ENCODE results near the gene LSP1. TPM values are rescaled to one million over a fixed set of nuclear protein-coding genes. Genes with fewer than 3 reads are reported as not detected.

LSP1 gene
- total and polyA plus RNA-seq, 2 of the 4 experiments (the other 2 are of a cell fraction) = not detected

DNA sequence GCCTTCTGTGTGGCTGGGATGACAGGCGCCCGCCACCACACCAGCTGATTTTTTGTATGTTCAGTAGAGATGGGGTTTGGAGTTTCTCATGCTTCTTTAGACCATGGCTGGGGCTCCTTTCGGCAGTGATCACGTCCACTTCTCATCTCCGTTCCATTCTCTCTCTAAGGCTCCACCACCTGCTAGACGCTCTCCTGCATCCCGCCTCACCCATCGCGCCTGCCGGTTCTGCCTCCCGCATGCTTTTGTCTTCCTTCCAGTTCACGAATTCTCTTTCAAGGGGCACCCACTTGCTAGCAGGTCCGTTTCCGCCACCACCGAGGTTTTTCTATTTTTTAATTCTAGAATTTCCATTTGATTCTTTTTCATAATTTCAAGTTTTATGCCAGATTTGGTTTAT is 40.1 kb upstream of the LSP1 start:
- H4K91ac ChIP-seq (ENCODE audit: insufficient read depth, low read depth, low read length) = no peak overlapping the region
- no peak overlapping the region for H3K27ac ChIP-seq (ENCODE audit: insufficient read depth, low read length)
- WGBS, 2 experiments (ENCODE audit: extremely low coverage in 2 of 2, insufficient read length in 1 of 2) = 88% methylated on average over 4 of the region's 15 CpGs; no CpG with 5 or more reads in 1 of the 2 experiments
- no peak overlapping the region for H3K18ac ChIP-seq (ENCODE audit: low read depth, low read length)
- no peak for TF ChIP-seq BHLHE40 (IDR thresholded peaks at IDR 0.05; ENCODE audit: low read depth, low read length)
- TF ChIP-seq RCOR1 (IDR thresholded peaks at IDR 0.05; ENCODE audit: insufficient replicate concordance, low read length) = no peak
- TF ChIP-seq POLR2A (IDR thresholded peaks at IDR 0.05; ENCODE audit: low read depth, low read length) = no peak
- TF ChIP-seq RFX5 (IDR thresholded peaks at IDR 0.05; ENCODE audit: low read depth, low read length) = no peak
- no peak for TF ChIP-seq MXI1 (IDR thresholded peaks at IDR 0.05; ENCODE audit: borderline replicate concordance, low read depth, low read length)
- TF ChIP-seq, protein P1, sequence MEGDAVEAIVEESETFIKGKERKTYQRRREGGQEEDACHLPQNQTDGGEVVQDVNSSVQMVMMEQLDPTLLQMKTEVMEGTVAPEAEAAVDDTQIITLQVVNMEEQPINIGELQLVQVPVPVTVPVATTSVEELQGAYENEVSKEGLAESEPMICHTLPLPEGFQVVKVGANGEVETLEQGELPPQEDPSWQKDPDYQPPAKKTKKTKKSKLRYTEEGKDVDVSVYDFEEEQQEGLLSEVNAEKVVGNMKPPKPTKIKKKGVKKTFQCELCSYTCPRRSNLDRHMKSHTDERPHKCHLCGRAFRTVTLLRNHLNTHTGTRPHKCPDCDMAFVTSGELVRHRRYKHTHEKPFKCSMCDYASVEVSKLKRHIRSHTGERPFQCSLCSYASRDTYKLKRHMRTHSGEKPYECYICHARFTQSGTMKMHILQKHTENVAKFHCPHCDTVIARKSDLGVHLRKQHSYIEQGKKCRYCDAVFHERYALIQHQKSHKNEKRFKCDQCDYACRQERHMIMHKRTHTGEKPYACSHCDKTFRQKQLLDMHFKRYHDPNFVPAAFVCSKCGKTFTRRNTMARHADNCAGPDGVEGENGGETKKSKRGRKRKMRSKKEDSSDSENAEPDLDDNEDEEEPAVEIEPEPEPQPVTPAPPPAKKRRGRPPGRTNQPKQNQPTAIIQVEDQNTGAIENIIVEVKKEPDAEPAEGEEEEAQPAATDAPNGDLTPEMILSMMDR (conservative IDR thresholded peaks at IDR 0.05; ENCODE audit: low read depth, low read length) = no peak
- TF ChIP-seq, protein P2, sequence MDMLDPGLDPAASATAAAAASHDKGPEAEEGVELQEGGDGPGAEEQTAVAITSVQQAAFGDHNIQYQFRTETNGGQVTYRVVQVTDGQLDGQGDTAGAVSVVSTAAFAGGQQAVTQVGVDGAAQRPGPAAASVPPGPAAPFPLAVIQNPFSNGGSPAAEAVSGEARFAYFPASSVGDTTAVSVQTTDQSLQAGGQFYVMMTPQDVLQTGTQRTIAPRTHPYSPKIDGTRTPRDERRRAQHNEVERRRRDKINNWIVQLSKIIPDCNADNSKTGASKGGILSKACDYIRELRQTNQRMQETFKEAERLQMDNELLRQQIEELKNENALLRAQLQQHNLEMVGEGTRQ (IDR thresholded peaks at IDR 0.05; ENCODE audit: low read depth, low read length) = no peak
- TF ChIP-seq SMC3 (IDR thresholded peaks at IDR 0.05; ENCODE audit: low read depth, low read length) = no peak
- no peak for TF ChIP-seq FOS (IDR thresholded peaks at IDR 0.05; ENCODE audit: low read depth, low read length)
- no peak for TF ChIP-seq MAFK (IDR thresholded peaks at IDR 0.05; ENCODE audit: low read depth, low read length)
- no peak overlapping the region for H3K9ac ChIP-seq (ENCODE audit: low read depth, low read length)
- in situ Hi-C loops (cut with MboI; ENCODE audit: low sequenced_read_pairs) (no loop called here), dilution Hi-C loops (cut with HindIII; ENCODE audit: low sequenced_read_pairs, unreplicated experiment) (no loop called here), intact Hi-C loops (cut with micrococcal nuclease) (no loop called here)
- BruUV-seq (replicated peaks) = no TSS peak
- H3K23ac ChIP-seq (ENCODE audit: low read depth, low read length) = no peak overlapping the region
- H3K4ac ChIP-seq (ENCODE audit: low read depth, low read length) = no peak overlapping the region
- no peak overlapping the region for H2BK15ac ChIP-seq (ENCODE audit: low read depth, low read length)
- no peak overlapping the region for H2AFZ ChIP-seq (replicated peaks; ENCODE audit: low read length, poor library complexity)
- no peak overlapping the region for H2AK9ac ChIP-seq (replicated peaks; ENCODE audit: low read depth, low read length, poor library complexity)
- ChIA-PET CTCF (no interaction called here), POLR2A (ENCODE audit: unreplicated experiment) (no interaction called here)
- no peak overlapping the region for H4K5ac ChIP-seq (ENCODE audit: low read depth, low read length)
- H3K9me3 ChIP-seq (ENCODE audit: control insufficient read depth, insufficient read depth, low read length) = peaks cover 11% of the 10 kb centered on the region
- H4K8ac ChIP-seq (ENCODE audit: low read depth in 2 of 2, low read length in 2 of 2) = no peak overlapping the region
- no peak overlapping the region for H3K56ac ChIP-seq (ENCODE audit: extremely low read depth, insufficient read depth, low read length)
- ATAC-seq (ENCODE audit: low read depth) (no peak), DNase-seq (no peak)
- H3K4me2 ChIP-seq (ENCODE audit: low read depth, low read length) = no peak overlapping the region
- no peak overlapping the region for H2BK5ac ChIP-seq (ENCODE audit: low read depth, low read length, poor library complexity, severe bottlenecking)
- no peaks in the 10 kb centered on the region for H3K4me1 ChIP-seq (ENCODE audit: control insufficient read depth, insufficient read depth, low read length)
- no peaks in the 10 kb centered on the region for H3K79me1 ChIP-seq (ENCODE audit: low read depth in 1 of 2, low read length in 2 of 2)
- no peaks in the 10 kb centered on the region for H4K20me1 ChIP-seq (ENCODE audit: insufficient read depth, low read length)
- no peak overlapping the region for H3K14ac ChIP-seq (replicated peaks; ENCODE audit: low read depth, low read length)
- no peaks in the 10 kb centered on the region for H3K36me3 ChIP-seq (ENCODE audit: control insufficient read depth, insufficient read depth, low read length)
- no peaks in the 10 kb centered on the region for H3K9me1 ChIP-seq (ENCODE audit: insufficient read depth, low read length)
- H2BK120ac ChIP-seq (ENCODE audit: low read depth, low read length) = no peak overlapping the region
- no peak overlapping the region for H2BK20ac ChIP-seq (ENCODE audit: low read depth, low read length)
- peaks cover 49% of the 10 kb centered on the region for H3K27me3 ChIP-seq (ENCODE audit: control insufficient read depth, insufficient read depth, low read length)
- no peak overlapping the region for H3K4me3 ChIP-seq (ENCODE audit: insufficient read depth, low read depth, low read length)
- H2AK5ac ChIP-seq (ENCODE audit: low read depth, low read length) = no peak overlapping the region
